ENCODE data around the gene SERPINE3. TPM values are rescaled to one million over a fixed set of nuclear protein-coding genes. Genes with fewer than 3 reads are reported as not detected.

Gene SERPINE3
- total RNA-seq, 1 experiment from 2014 or later, result not detected

DNA sequence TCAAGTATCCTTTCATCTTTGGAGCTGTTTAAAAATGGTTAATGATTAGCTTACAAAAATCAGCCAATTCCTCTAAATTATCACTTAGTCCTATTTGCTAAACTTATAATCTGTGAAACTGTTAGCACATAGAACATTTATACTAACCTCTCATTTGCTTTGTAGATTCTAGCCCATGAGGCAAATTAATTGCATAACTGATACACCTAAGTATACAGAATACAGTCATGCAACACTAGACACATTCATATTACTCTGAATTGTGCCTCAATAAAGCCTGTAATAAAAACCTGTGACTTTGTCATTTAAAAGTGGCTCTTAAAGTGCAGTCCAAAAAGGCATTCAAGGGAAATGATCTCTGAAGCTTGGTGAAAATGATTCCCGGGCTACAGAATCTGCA lies 21.0 kb downstream of the SERPINE3 start:
- no peak for DNase-seq (ENCODE audit: low read depth)

DNA sequence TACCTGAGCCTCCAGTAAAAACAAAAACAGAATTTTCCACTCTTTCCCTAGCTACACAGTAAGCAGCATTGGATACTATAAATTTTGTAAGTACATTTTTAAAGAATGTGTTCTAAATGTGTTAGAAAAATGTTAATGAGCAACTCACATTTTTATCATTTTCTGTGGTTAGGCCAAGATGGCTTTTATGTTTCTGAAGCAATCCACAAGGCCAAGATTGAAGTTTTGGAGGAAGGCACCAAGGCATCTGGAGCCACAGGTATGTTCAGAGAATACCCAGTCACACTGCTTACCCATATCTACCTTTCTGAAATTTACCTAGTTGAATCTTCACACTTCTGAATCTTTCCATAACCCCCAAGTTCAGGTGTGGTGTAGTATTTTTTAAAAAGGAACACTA lies 21.6 kb downstream of the SERPINE3 start:
- DNase-seq (ENCODE audit: low read depth), result no peak

DNA sequence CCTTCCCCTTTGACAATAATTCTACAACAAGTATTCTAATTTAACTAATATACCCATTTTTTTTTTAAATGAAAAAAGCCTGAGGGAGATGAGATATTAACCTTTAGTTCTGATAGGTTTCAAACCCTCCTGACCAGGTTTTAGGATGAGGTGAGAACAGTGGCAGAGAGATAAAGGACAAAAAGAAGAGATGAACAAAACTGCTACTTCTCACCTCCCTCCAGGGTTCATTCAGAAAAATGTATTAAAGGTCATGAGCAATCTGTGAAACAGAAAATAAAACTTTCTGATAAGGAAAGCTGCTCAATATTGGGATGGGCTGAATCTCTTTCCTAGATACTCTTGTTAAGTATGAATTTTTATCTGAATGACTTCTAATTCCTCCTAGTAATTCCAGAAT lies 24.1 kb downstream of the SERPINE3 start:
- DNase-seq (ENCODE audit: low read depth), result no peak

GRCh38 chr13:51364404-51365008 lies 25.0 kb downstream of the SERPINE3 start:
- DNase-seq (ENCODE audit: low read depth), result peak; percentile 85

DNA sequence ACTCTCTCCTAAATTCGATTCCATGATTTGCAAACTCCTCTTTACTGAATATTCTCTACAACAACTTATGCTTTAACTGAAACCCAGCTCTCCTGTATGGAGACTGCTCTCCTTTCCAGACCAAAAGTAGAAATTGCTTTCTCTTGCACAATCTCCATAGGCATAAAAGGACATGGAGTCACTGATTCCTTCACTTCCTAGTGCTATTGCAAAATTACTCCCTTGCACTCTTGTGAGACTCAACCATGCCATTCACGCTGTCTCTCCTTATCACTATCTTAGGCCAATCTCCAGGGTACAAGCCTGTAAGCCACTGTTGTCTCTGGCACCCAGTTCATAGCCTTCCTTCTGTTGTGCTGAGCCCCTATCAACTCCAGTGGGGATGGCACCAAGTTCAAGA lies 30.6 kb downstream of the SERPINE3 start:
- DNase-seq (ENCODE audit: low read depth), result no peak

- no peak for DNase-seq (ENCODE audit: low read depth)
These were observed 31.3 kb downstream of the SERPINE3 start for GRCh38 chr13:51370811-51371210.

DNA sequence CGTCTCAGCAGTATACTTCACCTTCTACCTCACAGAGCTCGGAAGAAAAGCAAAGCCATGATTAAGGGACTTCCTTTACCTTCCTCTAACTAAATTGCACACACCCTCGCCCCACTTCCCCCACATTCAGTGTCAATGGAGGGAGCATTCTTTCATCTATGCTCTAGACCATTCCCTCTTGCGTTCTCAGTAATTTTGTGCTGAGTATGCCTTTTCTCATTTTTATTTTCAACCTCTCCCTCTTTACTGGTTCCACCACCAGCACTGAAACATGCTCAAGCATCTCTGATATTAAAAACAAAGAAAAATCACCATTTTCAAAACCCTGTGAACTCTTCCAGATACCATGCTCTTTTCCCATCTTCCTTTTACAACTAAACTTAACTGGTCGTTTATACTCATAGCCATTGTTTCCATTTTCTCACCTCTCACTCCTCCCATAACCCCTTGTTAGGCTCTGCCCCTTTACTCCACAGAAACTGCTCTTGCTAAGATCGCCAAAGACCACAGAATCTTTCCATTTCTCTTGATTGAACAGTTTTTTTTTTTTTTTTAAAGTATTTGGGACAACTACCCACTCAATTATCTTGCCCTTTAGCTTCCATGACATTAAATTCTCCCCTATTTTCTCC lies 32.4 kb downstream of the SERPINE3 start:
- no peak for DNase-seq (ENCODE audit: low read depth)

DNA sequence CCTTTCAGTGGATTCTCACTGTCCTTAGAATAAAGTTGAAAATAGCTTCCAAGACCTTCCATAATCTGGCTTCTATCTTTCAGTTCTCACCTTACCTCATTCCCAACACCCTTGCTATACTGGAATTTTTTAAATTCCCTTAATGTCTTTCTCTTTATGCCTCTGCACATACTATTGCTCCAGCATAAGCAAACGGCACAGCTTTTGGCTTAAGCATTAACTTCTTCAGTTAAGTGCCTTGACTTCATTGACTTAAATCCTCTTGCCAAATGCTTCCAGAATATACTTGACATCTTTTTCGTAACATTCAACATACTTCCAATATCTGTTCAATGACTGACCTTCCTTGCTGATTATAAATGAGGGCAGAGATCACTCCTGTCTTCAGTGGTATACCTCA lies 34.0 kb downstream of the SERPINE3 start:
- DNase-seq (ENCODE audit: low read depth), result no peak

- peak; percentile 76 for DNase-seq (ENCODE audit: low read depth)
These were observed 40.8 kb downstream of the SERPINE3 start for GRCh38 chr13:51380269-51380668.

GRCh38 chr13:51385114-51385513 lies 45.6 kb downstream of the SERPINE3 start:
- DNase-seq (ENCODE audit: low read depth), result no peak

DNA sequence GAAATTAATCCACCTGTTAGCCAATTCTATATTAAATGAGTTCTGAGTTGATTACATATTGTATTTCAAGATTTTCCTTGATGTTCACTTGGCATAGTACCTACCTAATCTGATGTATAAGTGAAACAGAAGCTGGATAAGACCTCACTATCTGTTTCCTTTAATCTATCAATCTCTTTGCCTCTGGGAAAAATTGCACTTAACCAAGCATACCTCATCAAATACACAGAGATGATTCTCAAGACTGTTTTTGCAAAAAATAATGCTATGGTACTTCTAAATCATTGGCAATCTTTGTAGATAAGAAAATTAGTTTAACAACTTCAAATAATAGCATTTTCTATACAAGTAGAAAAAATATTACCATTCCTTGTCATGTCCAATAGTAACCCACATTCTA lies 55.2 kb downstream of the SERPINE3 start:
- no peak for DNase-seq (ENCODE audit: low read depth)

- DNase-seq (ENCODE audit: low read depth), result no peak
These were observed 56.9 kb downstream of the SERPINE3 start for GRCh38 chr13:51396352-51396751.

DNA sequence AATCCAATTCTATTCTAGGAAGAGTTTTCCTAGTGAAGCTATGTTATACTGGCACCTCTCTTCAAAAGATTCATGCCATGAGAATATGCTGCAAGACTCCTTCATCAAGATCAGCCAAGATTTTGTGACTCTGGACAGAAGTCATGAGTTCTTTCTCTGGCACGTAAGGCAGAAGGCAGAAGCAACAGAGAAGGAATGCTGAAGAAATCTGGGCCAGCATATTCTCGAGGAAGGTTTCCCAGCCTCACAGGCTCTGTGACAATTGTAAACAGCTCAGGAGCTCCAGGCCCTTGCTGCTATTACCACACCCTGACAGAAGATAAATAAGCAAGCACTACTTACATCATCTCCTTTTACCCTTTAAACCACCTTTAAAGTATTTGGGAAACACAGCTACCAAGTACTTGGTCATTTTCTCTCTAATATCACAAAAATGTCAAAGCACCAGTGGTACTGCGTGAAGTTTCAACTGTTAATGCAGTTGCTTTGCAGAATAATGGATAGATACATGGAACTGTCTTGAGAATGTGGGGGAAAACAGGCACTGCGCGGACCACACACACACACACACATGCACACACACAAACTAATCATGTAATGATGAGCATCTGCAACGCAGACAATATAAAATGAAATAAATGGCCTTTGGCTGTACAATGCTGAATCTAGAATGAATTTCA lies 57.9 kb downstream of the SERPINE3 start:
- DNase-seq (ENCODE audit: low read depth), result no peak

DNA sequence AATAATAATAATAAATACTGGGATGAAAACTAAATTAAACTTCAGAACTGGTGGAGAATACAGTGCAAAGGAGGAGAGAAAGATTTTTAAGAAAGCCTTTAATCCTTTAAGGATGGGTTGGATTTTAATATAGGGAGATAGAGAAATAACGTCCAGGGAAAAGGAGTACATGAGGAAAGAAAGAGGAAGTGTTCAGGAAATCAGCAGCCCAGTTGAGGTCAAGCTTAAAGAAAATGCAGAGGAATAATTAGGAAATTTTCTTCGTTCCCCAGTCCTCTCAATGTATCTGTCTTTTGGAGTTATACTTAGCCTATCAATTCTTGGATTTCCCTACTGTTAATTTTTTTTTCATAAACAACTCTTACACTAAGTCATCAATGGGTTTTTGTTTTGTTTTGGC lies 65.7 kb downstream of the SERPINE3 start:
- no peak for DNase-seq (ENCODE audit: low read depth)

DNA sequence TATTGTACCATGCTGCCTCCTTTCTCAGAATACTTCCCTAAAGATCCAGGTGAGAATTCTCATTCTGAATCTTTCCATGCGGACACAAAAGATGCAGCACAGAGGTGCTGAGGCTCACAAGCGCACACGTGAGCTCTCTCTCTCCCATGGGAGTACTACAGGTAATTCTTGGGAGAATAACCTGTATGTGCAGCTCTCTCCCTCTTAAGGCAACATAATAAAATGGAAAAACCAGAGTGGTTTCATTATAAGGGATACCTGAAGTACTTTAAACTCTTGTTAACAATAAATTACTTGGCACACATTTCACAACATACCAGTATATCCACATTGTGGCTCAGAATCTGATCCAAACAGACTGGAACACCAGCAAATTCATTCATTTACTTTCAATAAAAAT lies 72.9 kb downstream of the SERPINE3 start:
- no peak for DNase-seq (ENCODE audit: low read depth)

Small RNAs within 50 kb of the gene (small RNA-seq; reads per million reads assigned to genes)
- gene MIR5693, result not detected

Other genes with a start within 250 kb of the SERPINE3 start
- gene C13orf42, start 228.4 kb upstream of the SERPINE3 start, total RNA-seq (2014; rRNA removed; shearing (Covaris generic)), result not detected in 2 replicates
- gene FAM124A, start 117.3 kb upstream of the SERPINE3 start, total RNA-seq (2014; rRNA removed; shearing (Covaris generic)), result 1.6 and 1.7 TPM in 2 replicates
- gene INTS6, start 113.3 kb downstream of the SERPINE3 start, total RNA-seq (2014; rRNA removed; shearing (Covaris generic)), result 32.5 and 33.2 TPM in 2 replicates
- gene WDFY2, start 244.8 kb downstream of the SERPINE3 start, total RNA-seq (2014; rRNA removed; shearing (Covaris generic)), result 7.4 and 9.9 TPM in 2 replicates